HUES48 (cell line): Measurements from ENCODE around the gene OR1F1.
"Not testable (repeated sequence)": the region's sequence is repeated elsewhere in the genome, so short reads cannot be mapped to it uniquely, and the experiment has no call there.

ENCODE experiments used
- H3K27ac ChIP-seq: one replicate; pipeline ENCODE4 v1.7.0; 2013; ENCODE audit warnings: low read depth, low read length, inconsistent platforms
- H3K27me3 ChIP-seq: 2 replicates; pipeline ENCODE4 v1.6.1; 2013; ENCODE audit warnings: mild to moderate bottlenecking, low read length; ENCODE audit not compliant: control insufficient read depth, insufficient read depth
- H3K36me3 ChIP-seq: 2 replicates; pipeline ENCODE4 v1.6.1; 2013; ENCODE audit warnings: low read length; ENCODE audit not compliant: control insufficient read depth, insufficient read depth
- H3K4me1 ChIP-seq: 2 replicates; pipeline ENCODE4 v1.6.1; 2013; ENCODE audit warnings: mild to moderate bottlenecking, low read length; ENCODE audit not compliant: control insufficient read depth, insufficient read depth
- H3K4me3 ChIP-seq: 2 replicates; pipeline ENCODE4 v1.5.1; 2013; ENCODE audit warnings: mild to moderate bottlenecking, low read depth, low read length
- H3K9ac ChIP-seq: 2 replicates; pipeline ENCODE4 v1.6.1; 2013; ENCODE audit warnings: mild to moderate bottlenecking, low read depth, low read length, moderate library complexity
- H3K9me3 ChIP-seq: 2 replicates; pipeline ENCODE4 v1.6.1; 2013; ENCODE audit warnings: low read length; ENCODE audit not compliant: control insufficient read depth, insufficient read depth

The OR1F1 gene

GRCh38 chr16:3179651-3180050 is 8.4 kb upstream of the OR1F1 start:
- Histone ChIP-seq H3K9ac (no peak overlapping the region), H3K9me3 (no peaks in the 10 kb centered on the region), H3K4me1 (no peaks in the 10 kb centered on the region), H3K4me3 (no peak overlapping the region), H3K27me3 (peaks cover 22% of the 10 kb centered on the region), H3K27ac (no peak overlapping the region), H3K36me3 (no peaks in the 10 kb centered on the region)

- no peak overlapping the region for H3K27ac ChIP-seq
- H3K36me3 ChIP-seq: no peaks in the 10 kb centered on the region
- peak overlapping the region; percentile 61 for H3K4me3 ChIP-seq
- H3K9ac ChIP-seq: no peak overlapping the region
- H3K4me1 ChIP-seq: no peaks in the 10 kb centered on the region
- H3K9me3 ChIP-seq: no peaks in the 10 kb centered on the region
- H3K27me3 ChIP-seq: peaks cover 20% of the 10 kb centered on the region
Measured at GRCh38 chr16:3180445-3180878, 7.5 kb upstream of the OR1F1 start.

GRCh38 chr16:3182293-3182607 is 5.8 kb upstream of the OR1F1 start:
- H3K9ac ChIP-seq, H3K36me3 ChIP-seq, H3K27ac ChIP-seq, H3K9me3 ChIP-seq, H3K4me1 ChIP-seq: not testable (repeated sequence)
- peaks cover 20% of the 10 kb centered on the region for H3K27me3 ChIP-seq
- peak overlapping the region; percentile 82; the same call in 1 of the 2 replicates for H3K4me3 ChIP-seq

- Histone ChIP-seq H3K27ac (no peak overlapping the region), H3K9ac (no peak overlapping the region)
Measured at GRCh38 chr16:3182608-3183444, 5.2 kb upstream of the OR1F1 start.

GRCh38 chr16:3183445-3184139 is 4.4 kb upstream of the OR1F1 start:
- Histone ChIP-seq H3K27ac (no peak overlapping the region), H3K27me3 (peaks cover 20% of the 10 kb centered on the region), H3K9me3 (no peaks in the 10 kb centered on the region), H3K9ac (no peak overlapping the region), H3K4me1 (no peaks in the 10 kb centered on the region), H3K4me3 (peak overlapping the region; percentile 82), H3K36me3 (no peaks in the 10 kb centered on the region)

More at GRCh38 chr16:3182608-3183444, 5.2 kb upstream of the OR1F1 start:
- no peaks in the 10 kb centered on the region for H3K36me3 ChIP-seq
- H3K4me1 ChIP-seq: no peaks in the 10 kb centered on the region
- H3K9me3 ChIP-seq: no peaks in the 10 kb centered on the region
- peak overlapping the region; percentile 82 for H3K4me3 ChIP-seq
- H3K27me3 ChIP-seq: peaks cover 20% of the 10 kb centered on the region

- Histone ChIP-seq H3K36me3 (no peaks in the 10 kb centered on the region), H3K9ac (no peak overlapping the region), H3K27me3 (peaks cover 29% of the 10 kb centered on the region), H3K27ac (no peak overlapping the region), H3K4me3 (peak overlapping the region; percentile 97; the same call in 1 of the 2 replicates), H3K4me1 (peaks cover 7% of the 10 kb centered on the region; the same call in 1 of the 2 replicates), H3K9me3 (no peaks in the 10 kb centered on the region)
Measured at GRCh38 chr16:3186946-3187690, 886 bp upstream of the OR1F1 start.

GRCh38 chr16:3188675-3188924 is 596 bp downstream of the OR1F1 start:
- H3K4me3 ChIP-seq: peak overlapping the region; percentile 97
- no peaks in the 10 kb centered on the region for H3K9me3 ChIP-seq
- peaks cover 7% of the 10 kb centered on the region; the same call in 1 of the 2 replicates for H3K4me1 ChIP-seq
- H3K27me3 ChIP-seq: peaks cover 29% of the 10 kb centered on the region
- no peaks in the 10 kb centered on the region for H3K36me3 ChIP-seq
- 0 out of 2 replicates have a peak overlapping the region, but pooled peaks have one; percentile 13 for H3K9ac ChIP-seq
- H3K27ac ChIP-seq: no peak overlapping the region

- H3K4me1 ChIP-seq: peaks cover 7% of the 10 kb centered on the region; the same call in 1 of the 2 replicates
- peak overlapping the region; percentile 97 for H3K4me3 ChIP-seq
- H3K36me3 ChIP-seq: no peaks in the 10 kb centered on the region
- H3K9me3 ChIP-seq: no peaks in the 10 kb centered on the region
- H3K27ac ChIP-seq: peak overlapping the region; percentile 6
- H3K9ac ChIP-seq: peak overlapping the region; percentile 39; the same call in 1 of the 2 replicates
- H3K27me3 ChIP-seq: peaks cover 32% of the 10 kb centered on the region
Measured at GRCh38 chr16:3188925-3189825, 1.2 kb downstream of the OR1F1 start.

GRCh38 chr16:3189869-3190268 is 1.9 kb downstream of the OR1F1 start:
- H3K27ac ChIP-seq: no peak overlapping the region
- H3K4me1 ChIP-seq: peaks cover 7% of the 10 kb centered on the region; the same call in 1 of the 2 replicates
- no peaks in the 10 kb centered on the region for H3K9me3 ChIP-seq
- H3K9ac ChIP-seq: no peak overlapping the region
- H3K4me3 ChIP-seq: peak overlapping the region; percentile 97
- peaks cover 32% of the 10 kb centered on the region for H3K27me3 ChIP-seq
- H3K36me3 ChIP-seq: no peaks in the 10 kb centered on the region

GRCh38 chr16:3190949-3191353 is 2.9 kb downstream of the OR1F1 start:
- no peaks in the 10 kb centered on the region for H3K9me3 ChIP-seq
- H3K4me3 ChIP-seq: peak overlapping the region; percentile 97
- peaks cover 7% of the 10 kb centered on the region; the same call in 1 of the 2 replicates for H3K4me1 ChIP-seq
- H3K9ac ChIP-seq: no peak overlapping the region
- peaks cover 32% of the 10 kb centered on the region for H3K27me3 ChIP-seq
- H3K27ac ChIP-seq: no peak overlapping the region
- H3K36me3 ChIP-seq: no peaks in the 10 kb centered on the region
